RWPE2 (cell line): ENCODE results near the gene SNPH.

Experiments used
- ATAC-seq: fragments of 200-7000 bp; cut with Tn5 transposase; 3 replicates; pipeline ENCODE4 v1.9.1; 2021; ENCODE audit warnings: low read depth
- DNase-seq: peaks from one replicate; pipeline ENCODE4 v3.0.0-alpha.2; 2020; ENCODE audit warnings: low spot score
- H3K27ac ChIP-seq: fragments of 450-650 bp; 2 replicates; pipeline ENCODE4 v1.5.1; 2017; ENCODE audit warnings: mild to moderate bottlenecking; ENCODE audit not compliant: poor library complexity, severe bottlenecking
- H3K27me3 ChIP-seq: fragments of 250-450 bp; sonication (Bioruptor Pico); 2 replicates; pipeline ENCODE4 v1.5.1; 2021; ENCODE audit warnings: mild to moderate bottlenecking, moderate library complexity; ENCODE audit not compliant: insufficient read depth, poor library complexity, severe bottlenecking
- H3K36me3 ChIP-seq: fragments of 250-450 bp; sonication (Bioruptor Pico); 2 replicates; pipeline ENCODE4 v1.5.1; 2020; ENCODE audit warnings: low read depth, mild to moderate bottlenecking, moderate library complexity
- H3K4me1 ChIP-seq: fragments of 250-450 bp; sonication (Bioruptor Pico); 2 replicates; pipeline ENCODE4 v1.5.1; 2021; ENCODE audit warnings: mild to moderate bottlenecking, moderate library complexity; ENCODE audit not compliant: insufficient read depth, poor library complexity, severe bottlenecking
- H3K4me3 ChIP-seq: fragments of 250-450 bp; sonication (Bioruptor Pico); 2 replicates; pipeline ENCODE4 v1.5.1; 2021; ENCODE audit warnings: mild to moderate bottlenecking, moderate library complexity; ENCODE audit not compliant: severe bottlenecking
- H3K9me3 ChIP-seq: fragments of 250-450 bp; sonication (Bioruptor Pico); 2 replicates; pipeline ENCODE4 v1.5.1; 2021; ENCODE audit warnings: mild to moderate bottlenecking, moderate library complexity; ENCODE audit not compliant: severe bottlenecking
- CTCF ChIP-seq: fragments of 450-650 bp; IDR thresholded peaks from one replicate; pipeline ENCODE4 v1.5.1; 2017; ENCODE audit warnings: mild to moderate bottlenecking, moderate library complexity; ENCODE audit not compliant: poor library complexity, severe bottlenecking

SNPH gene

GRCh38 chr20:1252416-1252815 lies 13.7 kb upstream of the SNPH start:
- H3K36me3 ChIP-seq: no peaks in the 10 kb centered on the region
- ATAC-seq (no peak), DNase-seq (no peak)
- H3K27me3 ChIP-seq: peaks cover 19% of the 10 kb centered on the region
- H3K4me3 ChIP-seq: no peak overlapping the region
- H3K27ac ChIP-seq: no peak overlapping the region
- H3K4me1 ChIP-seq: no peaks in the 10 kb centered on the region
- H3K9me3 ChIP-seq: no peaks in the 10 kb centered on the region
- no peak for TF ChIP-seq CTCF

GRCh38 chr20:1254254-1254653 lies 11.8 kb upstream of the SNPH start:
- Histone ChIP-seq H3K27me3 (peaks cover 19% of the 10 kb centered on the region), H3K9me3 (no peaks in the 10 kb centered on the region)
- no peak for DNase-seq

GRCh38 chr20:1255675-1256074 lies 10.4 kb upstream of the SNPH start:
- H3K4me1 ChIP-seq: peaks cover 3% of the 10 kb centered on the region
- no peak for DNase-seq
- H3K4me3 ChIP-seq: no peak overlapping the region
- H3K9me3 ChIP-seq: no peaks in the 10 kb centered on the region
- no peaks in the 10 kb centered on the region for H3K36me3 ChIP-seq
- no peak for ATAC-seq
- peaks cover 23% of the 10 kb centered on the region for H3K27me3 ChIP-seq
- TF ChIP-seq CTCF: no peak
- no peak overlapping the region for H3K27ac ChIP-seq

More at GRCh38 chr20:1254254-1254653, 11.8 kb upstream of the SNPH start:
- H3K4me1 ChIP-seq: peaks cover 3% of the 10 kb centered on the region
- H3K27ac ChIP-seq: no peak overlapping the region
- H3K36me3 ChIP-seq: no peaks in the 10 kb centered on the region
- TF ChIP-seq CTCF: no peak
- no peak for ATAC-seq
- no peak overlapping the region for H3K4me3 ChIP-seq

- DNase-seq (no peak), ATAC-seq (no peak)
- Histone ChIP-seq H3K4me1 (no peaks in the 10 kb centered on the region), H3K27me3 (peaks cover 7% of the 10 kb centered on the region), H3K36me3 (no peaks in the 10 kb centered on the region), H3K9me3 (no peaks in the 10 kb centered on the region), H3K4me3 (no peak overlapping the region), H3K27ac (no peak overlapping the region)
- no peak for TF ChIP-seq CTCF
Observed at GRCh38 chr20:1263853-1264252, 2.2 kb upstream of the SNPH start.

GRCh38 chr20:1264727-1265126 lies 1.4 kb upstream of the SNPH start:
- H3K9me3 ChIP-seq: no peaks in the 10 kb centered on the region
- H3K4me3 ChIP-seq: no peak overlapping the region
- H3K27ac ChIP-seq: no peak overlapping the region
- H3K4me1 ChIP-seq: no peaks in the 10 kb centered on the region
- ATAC-seq (no peak), DNase-seq (no peak)
- no peak for TF ChIP-seq CTCF
- no peaks in the 10 kb centered on the region for H3K36me3 ChIP-seq
- H3K27me3 ChIP-seq: peaks cover 7% of the 10 kb centered on the region
